ENCODE data around the gene MON1B.
"Not testable (repeated sequence)": the region's sequence is repeated elsewhere in the genome, so short reads cannot be mapped to it uniquely, and the experiment has no call there.

MON1B gene

GRCh38 chr16:77190478-77191258 lies at the start of gene MON1B:
Gene MON1B, plus strand, starts transcription at chr16:77191190. Its CDS starts 296 bp downstream, at chr16:77191486.
- DNase-seq (ENCODE audit: low read depth in 2 of 2), result peak; percentile 77 to 85

GRCh38 chr16:77143364-77143763 lies 47.6 kb upstream of the MON1B start:
- no peak for DNase-seq (ENCODE audit: low read depth in 2 of 2)

- no peak for DNase-seq (ENCODE audit: low read depth in 2 of 2)
Observed at GRCh38 chr16:77148121-77148520, 42.9 kb upstream of the MON1B start.

- no peak for DNase-seq (ENCODE audit: low read depth in 2 of 2)
Observed at GRCh38 chr16:77157346-77158058, 33.5 kb upstream of the MON1B start.

GRCh38 chr16:77158293-77158692 lies 32.7 kb upstream of the MON1B start:
- no peak for DNase-seq (ENCODE audit: low read depth in 2 of 2)

GRCh38 chr16:77165006-77165405 lies 26.0 kb upstream of the MON1B start:
- no peak for DNase-seq (ENCODE audit: low read depth in 2 of 2)

GRCh38 chr16:77165536-77166236 lies 25.3 kb upstream of the MON1B start:
- DNase-seq (ENCODE audit: low read depth in 2 of 2), result not testable (repeated sequence)

- DNase-seq (ENCODE audit: low read depth in 2 of 2), result no peak
Observed at GRCh38 chr16:77166726-77167125, 24.3 kb upstream of the MON1B start.

GRCh38 chr16:77168901-77169300 lies 22.1 kb upstream of the MON1B start:
- DNase-seq (ENCODE audit: low read depth in 2 of 2), result no peak

GRCh38 chr16:77169650-77170236 lies 21.2 kb upstream of the MON1B start:
- DNase-seq (ENCODE audit: low read depth in 2 of 2), result peak; percentile 8 to 32

GRCh38 chr16:77170805-77171204 lies 20.2 kb upstream of the MON1B start:
- DNase-seq (ENCODE audit: low read depth in 2 of 2), result no peak

GRCh38 chr16:77171745-77172635 lies 19.0 kb upstream of the MON1B start:
- DNase-seq (ENCODE audit: low read depth in 2 of 2), result no peak

- DNase-seq (ENCODE audit: low read depth in 2 of 2), result no peak
Observed at GRCh38 chr16:77172951-77173350, 18.0 kb upstream of the MON1B start.

- no peak for DNase-seq (ENCODE audit: low read depth in 2 of 2)
Observed at GRCh38 chr16:77183137-77183536, 7.9 kb upstream of the MON1B start.

GRCh38 chr16:77186298-77186697 lies 4.7 kb upstream of the MON1B start:
- DNase-seq (ENCODE audit: low read depth in 2 of 2), result not testable (repeated sequence)

- DNase-seq (ENCODE audit: low read depth in 2 of 2), result no peak
Observed at GRCh38 chr16:77190190-77190477, 856 bp upstream of the MON1B start.

GRCh38 chr16:77191259-77191969 lies 424 bp downstream of the MON1B start:
- DNase-seq (ENCODE audit: low read depth in 2 of 2), result no peak

GRCh38 chr16:77193377-77193776 lies 2.4 kb downstream of the MON1B start:
- no peak for DNase-seq (ENCODE audit: low read depth in 2 of 2)

- DNase-seq (ENCODE audit: low read depth in 2 of 2), result no peak
Observed at GRCh38 chr16:77194295-77195231, 3.6 kb downstream of the MON1B start.

- no peak for DNase-seq (ENCODE audit: low read depth in 2 of 2)
Observed at GRCh38 chr16:77195411-77195810, 4.4 kb downstream of the MON1B start.

All from stimulated activated CD8-positive, alpha-beta memory T cell treated with anti-CD3 and anti-CD28 coated beads, Interleukin-2, amount 100 ng/mL, for 48 hours (primary cell).